SIG-M5 (cell line): ENCODE measurements around the gene TMEM178B.
"Not testable (repeated sequence)": the region's sequence is repeated elsewhere in the genome, so short reads cannot be mapped to it uniquely, and the experiment has no call there.

ENCODE experiments used
- DNase-seq: peaks from one replicate; lab custom pipeline; 2025; lab: John Stamatoyannopoulos, UW

TMEM178B gene

DNA sequence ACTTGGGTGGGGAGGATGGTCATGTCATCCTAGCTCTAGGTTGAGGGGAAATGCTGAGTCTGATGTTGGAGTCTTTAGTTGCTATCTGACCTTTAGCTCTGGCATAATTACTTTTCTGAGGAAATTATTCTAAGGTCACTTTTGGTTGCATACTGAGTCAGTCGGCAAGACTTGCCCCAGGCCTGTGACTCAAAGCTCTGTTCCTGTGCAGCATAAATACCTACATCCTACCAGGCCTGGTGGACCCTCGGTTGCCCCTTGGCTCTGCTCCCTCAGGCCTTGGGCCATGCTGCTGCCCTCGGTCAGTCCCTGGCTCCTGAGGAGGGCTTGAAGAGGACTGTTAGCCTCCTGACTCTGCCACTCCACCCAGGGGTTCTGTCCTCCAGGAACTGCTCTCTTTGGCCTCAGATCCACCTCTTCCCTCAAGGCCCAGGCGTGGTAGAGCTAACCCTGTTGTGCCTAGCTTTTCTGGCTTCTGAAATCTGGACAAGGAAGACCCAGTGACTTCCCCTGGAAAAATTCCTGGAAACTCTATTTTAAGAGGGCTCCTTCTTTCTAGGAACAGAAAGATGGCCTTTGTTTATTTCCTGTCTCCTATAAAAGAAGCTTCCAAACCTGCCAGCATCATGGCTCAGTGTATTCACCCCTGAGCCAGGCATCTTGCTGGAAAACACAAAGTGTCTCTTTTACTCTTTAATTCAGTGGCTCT, 71.2 kb downstream of the TMEM178B start:
- DNase-seq: no peak

DNA sequence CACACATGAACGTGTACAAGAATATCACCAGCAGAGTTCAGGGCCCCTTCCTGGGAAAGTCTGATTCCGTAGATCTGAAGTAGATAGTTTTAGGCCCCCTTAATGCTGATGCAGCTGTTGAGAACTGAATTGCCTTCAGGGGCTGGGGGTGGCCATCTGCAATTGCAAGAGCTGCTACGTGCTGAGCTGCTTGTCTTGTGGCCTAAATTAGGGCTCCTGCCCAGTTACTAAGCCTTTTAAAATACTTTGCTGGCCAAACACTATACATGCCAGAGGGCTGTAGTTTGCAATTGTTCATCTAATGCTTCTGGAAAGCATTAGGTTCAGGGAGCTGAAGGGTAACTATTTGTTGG, 71.7 kb downstream of the TMEM178B start:
- no peak for DNase-seq

DNA sequence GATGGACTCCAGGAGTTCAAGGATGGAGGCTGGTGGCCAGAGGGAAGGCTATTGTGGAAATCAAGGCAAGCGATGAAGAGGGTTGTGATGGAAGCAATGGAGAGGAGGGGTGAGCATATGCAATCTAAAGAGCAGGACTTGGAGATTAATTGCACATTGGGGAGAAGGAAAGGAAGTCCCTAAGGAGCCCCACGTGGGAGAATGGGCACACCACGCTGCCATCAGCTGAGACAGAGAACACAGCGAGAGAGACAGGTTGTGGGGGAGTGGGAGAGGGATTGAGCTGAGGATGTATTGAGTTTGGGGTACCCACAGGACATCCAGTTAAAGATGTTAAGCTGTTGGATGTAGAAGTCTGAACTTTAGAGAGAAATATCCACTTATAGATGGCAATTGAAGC, 73.6 kb downstream of the TMEM178B start:
- no peak for DNase-seq

DNA sequence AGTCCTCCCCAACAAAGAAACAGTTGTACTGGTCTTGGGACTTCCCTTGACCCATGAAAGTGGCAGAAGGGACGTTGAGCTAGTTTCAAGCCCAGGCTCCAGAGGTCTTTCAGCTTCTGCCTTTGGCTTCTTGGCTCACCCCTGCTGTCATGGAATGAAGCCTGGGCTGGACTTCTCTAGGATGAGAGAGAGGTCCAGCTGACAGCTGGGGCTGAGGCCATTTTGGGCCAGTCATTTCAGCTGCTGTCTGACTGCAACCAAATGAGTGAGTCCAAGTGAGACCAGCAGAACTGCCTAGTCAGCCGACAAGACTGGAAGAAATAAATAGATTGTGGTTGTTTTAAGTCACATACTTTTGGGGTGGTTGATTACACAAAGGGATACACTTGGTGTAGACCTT, 76.6 kb downstream of the TMEM178B start:
- DNase-seq: no peak

DNA sequence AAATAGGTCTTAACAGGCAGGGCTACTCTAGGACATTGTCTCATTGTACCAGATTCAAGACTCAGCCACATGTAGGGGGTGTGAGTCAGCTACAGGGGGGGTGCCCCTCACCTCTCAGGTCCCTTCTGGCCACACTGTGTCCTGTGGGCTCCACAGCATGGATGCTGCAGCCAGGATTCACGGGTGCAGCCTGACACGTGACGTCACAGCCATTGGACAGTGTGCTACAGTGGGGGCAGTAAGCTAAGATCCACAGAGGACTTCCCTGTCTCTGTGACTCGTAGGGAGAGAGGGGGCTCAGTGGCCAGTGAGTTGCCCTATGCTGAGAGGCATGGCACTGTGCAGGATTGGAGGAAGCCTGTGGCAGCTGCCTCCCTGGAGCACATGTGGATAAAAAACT, 77.9 kb downstream of the TMEM178B start:
- DNase-seq: no peak

DNA sequence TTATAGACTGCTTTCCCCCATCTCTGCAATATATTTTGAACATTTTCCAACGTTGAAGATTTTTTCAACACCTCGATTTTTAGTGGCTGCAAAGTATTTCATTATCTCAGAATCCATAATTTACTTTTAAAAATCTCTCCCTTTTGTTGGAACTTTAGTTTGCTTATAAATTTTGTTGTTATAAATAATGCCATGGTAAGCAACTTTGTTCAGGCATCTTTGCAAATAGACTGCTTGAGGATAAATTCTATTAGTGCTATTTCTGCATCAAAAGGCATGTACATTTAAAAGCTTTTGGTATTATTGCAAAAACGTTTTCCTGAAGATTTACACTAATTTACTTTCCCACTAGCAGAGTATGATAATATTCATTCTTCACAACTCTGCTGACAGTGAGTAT, 79.4 kb downstream of the TMEM178B start:
- no peak for DNase-seq

DNA sequence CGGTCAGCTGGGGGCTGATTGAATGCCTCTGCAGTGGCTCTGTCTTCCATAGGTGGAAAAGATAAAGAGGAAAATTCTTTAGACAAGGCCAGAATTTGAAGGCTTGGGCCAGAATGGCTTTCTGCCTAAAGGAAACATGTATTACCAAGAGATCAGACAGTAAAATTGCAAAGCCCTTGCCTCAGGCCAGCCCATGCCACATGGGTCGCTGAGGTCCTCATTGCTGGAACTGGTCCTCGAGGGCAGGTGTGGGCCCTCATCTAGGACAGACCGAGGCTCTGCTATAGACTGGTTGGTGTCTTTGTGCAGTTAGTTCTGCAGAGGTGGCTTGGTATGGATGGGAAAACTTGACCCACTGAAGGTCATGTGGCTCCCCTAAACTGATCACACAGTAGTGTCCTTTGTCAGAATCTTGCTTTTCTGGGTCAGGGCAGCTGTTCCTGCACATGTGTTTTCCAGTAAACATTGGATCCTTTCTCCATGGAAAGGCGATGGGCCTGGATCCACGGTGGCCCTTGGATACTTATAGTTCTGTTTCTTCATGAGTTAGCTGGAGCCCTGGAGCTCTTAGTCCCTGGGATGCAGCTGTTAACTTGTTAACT, 80.4 kb downstream of the TMEM178B start:
- no peak for DNase-seq

DNA sequence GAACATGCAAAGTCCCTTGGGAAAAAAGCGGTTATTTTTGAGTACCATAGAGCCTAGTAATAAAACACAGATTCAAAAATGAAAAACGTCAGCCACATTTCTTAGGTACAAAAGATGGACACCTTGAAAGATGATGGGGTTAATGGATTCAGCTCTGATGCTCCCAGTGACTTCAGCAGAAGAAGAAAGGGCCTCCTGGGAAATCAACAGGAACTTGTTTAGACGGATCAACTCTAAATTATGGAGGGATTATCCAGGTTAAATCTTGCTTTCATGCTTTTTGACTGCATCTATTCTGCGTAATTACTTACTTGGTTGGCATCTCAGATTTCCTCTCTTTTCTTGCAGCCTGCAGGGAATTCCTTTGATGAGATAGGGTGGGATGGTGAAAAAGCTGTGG, 82.5 kb downstream of the TMEM178B start:
- DNase-seq: no peak

DNA sequence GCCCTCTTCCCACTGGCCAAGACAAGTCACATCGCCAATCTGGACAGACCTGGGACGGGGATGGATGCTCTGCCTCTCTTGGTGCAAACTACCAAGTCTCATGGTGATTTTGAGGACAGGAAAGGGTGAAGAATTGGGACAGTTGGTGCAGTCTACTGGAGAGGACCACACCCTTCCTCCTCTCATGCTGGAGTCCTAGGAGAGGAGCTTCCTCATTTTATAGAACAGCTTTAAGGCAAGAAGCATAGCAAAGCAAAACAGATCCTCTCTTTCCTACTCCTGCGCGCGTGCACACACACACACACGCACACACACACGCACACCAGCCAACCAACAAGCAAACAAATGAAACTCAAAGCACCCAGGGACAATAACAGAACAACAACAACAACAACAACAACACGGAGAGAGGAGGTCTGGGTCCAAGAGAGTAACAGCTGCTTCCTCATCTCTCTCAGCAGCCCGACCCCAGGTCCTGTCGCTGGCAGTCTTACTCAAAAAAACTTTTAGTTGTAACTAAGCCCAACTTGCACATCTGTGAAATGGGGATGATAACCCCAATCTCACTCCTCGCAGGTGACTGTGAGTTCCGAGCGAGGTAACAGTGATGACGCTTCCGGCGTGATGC, 83.4 kb downstream of the TMEM178B start:
- no peak for DNase-seq

DNA sequence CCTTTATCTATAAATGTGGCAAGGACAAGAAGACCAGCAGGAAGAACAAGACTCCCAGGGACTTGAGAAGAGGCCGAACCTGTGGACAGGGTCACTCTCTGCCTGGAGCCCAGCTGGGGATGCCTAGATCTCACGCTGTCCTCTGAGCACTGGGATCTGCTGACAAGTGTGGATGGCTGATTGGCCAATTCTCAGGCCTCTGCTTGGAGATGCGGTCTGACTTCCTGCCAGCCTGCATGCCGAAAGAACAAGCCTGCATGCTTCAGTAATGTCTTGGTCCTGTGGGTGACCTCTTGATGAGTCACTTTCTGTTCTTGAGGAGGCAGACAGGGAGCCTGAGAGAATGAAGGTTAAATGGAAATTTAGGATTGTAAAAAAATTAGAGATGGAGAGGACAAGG, 84.7 kb downstream of the TMEM178B start:
- no peak for DNase-seq

DNA sequence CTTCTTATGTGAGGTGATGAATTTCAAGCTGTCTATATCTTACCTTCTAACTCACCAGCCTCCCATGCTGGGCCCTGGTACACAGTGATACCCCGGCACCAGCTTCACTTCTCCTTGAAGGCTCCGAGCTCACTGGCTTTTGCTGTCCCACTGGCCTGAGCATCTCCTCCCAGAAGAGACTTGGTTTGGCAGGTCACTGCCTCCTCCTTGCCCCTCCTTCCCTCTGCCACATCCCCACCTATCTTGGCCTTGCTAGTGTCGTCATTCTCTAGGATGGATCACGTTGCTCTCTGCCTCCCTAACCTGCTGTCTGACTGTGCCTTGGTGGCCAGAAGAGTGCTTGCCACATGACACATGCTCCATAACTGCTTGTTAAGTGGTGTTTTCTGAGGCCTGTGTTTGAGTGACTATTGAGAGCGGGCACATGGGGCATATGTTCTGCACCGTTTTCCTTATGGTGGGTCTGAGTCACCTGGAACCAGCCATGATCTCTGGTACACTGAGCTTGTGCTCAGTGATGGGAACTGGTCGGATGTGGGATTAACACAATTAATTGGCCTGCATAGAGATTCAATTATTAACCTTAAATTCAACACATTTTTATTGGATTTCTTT, 86.5 kb downstream of the TMEM178B start:
- DNase-seq: no peak

DNA sequence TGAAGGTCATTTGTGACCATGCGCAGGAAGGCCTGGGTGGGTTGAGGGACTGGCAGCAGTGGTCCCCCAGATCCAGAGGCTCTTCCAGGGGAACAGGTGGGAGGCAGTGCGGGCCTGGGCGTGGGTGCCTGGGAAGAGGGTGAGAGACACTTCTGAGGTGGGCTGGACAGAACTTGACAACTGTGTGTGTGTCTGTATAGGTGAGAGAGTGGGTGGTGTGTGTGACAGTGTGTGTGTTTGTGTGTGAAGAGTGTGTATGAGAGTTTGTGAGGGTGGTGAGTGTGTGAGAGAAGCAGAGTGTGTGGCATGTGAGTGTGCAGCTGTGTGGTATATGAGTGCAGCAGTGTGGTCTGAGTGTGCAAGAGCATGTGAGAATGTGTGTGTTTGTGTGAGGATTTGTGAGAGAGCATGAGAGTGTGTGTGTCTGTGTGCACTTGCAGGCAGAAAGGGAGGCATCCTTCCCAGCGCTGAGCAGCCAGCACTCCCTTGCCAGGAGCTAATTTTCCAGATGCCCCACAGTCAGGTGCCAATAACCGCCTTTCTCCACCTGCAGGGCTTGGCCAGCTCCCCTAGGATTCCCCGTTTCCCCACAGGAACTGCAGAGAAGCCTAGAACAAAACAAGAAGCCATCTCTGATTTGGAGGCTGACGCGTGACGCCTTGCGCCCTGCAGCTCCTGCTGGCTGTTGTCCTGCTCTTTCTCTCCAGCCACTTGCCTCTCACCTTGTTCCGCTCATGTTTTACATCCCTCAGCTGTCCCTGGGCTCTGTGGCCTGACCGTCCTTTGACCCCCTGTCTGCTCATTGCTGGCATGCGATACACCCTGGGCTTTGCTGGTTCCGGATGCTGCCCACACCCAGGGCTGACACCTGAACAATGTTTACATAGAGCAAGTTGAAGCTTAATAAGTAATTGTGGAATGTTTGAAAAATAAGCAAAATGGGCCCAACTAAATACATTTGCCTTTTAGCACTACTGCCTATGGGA, 88.0 kb downstream of the TMEM178B start:
- DNase-seq: no peak

DNA sequence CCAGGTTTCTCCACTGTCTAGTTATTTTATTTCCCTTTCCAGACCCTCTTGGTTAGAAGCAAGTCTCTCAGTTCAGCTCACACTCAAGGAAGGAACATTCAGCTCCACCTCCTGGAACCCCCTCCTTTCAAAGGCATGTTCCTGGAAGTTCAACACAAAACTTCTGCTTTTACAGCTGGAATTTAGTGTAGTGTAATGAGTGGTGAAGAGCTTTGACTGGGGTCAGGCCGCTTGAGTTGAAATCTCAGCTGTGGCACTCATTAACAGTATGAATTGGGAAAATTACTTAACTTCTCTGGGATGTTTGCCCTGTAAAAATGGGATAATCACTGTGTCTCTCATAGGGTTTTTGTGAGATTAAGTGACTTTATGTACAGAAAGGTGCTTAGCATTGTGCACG, 91.7 kb downstream of the TMEM178B start:
- DNase-seq: no peak

DNA sequence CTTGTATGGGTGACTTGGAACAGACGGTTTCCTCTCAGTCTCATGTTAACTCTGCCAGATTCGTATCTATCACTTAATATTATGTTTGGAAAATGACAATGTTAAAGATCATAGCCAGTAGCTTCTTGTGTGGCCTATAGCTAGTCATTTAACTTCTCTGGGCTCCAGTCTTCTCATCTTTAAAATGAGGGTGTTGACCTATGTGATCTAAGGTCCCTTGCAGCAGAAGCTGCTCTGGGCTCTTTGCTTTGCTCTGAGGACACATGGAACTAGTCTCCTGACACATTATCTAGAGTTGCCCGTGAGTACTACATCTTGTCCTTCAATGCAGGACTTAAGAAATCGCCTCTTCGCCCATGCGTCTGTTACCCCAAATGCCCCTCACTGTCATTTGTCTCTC, 93.1 kb downstream of the TMEM178B start:
- DNase-seq: no peak

DNA sequence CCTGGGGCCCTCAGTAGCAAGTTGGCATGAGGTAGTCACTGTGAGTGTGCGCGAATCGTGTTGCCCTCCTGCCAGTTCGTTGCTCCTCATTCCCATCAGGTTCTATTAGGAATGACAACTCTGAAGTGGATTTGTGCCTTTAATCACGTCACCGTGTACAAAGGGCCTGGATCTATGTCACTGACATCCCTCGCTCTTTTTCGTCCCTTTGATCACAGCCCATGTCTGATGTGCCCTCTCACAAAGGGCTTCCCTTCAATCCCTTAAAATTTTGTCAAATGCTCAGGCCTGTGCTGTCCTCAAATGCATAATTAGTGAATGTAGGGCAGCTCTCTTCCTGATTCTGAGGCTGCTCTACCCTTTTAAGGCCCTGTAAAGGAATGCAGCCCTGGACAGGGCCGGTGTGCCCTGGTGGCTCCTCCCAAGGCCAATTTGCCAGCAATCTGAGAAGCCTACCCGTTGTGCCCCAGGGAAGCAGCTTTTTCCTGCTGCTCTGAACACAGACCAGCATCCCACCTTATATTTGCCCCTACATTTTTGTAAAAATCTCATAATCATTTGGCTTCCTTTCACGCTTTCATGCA, 93.6 kb downstream of the TMEM178B start:
- DNase-seq: no peak

DNA sequence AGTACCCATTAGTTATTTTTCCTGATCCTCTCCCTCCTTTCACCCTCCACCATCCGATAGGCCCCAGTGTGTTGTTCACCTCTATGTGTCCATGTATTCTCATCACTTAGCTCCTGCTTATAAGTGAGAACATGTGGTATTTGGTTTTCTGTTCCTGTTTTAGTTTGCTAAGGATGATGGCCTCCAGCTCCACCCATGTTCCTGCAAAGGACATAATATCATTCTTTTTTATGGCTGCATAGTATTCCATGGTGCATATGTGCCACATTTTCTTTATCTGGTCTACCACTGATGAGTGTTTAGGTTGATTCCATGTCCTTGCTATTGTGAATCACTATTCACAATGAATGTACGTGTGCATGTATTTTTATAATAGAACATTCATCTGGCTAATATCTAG, 95.3 kb downstream of the TMEM178B start:
- DNase-seq: not testable (repeated sequence)

DNA sequence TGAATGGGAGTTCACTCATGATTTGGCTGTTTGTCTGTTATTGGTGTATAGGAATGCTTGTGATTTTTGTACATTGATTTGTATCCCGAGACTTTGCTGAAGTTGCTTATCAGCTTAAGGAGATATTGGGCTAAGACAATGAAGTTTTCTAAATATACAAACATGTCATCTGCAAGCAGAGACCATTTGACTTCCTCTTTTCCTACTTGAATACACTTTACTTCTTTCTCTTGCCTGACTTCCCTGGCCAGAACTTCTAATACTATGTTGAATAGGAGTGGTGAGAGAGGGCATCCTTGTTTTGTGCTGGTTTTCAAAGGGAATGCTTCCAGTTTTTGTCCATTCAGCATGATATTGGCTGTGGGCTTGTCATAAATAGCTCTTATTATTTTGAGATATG, 101.9 kb downstream of the TMEM178B start:
- not testable (repeated sequence) for DNase-seq

DNA sequence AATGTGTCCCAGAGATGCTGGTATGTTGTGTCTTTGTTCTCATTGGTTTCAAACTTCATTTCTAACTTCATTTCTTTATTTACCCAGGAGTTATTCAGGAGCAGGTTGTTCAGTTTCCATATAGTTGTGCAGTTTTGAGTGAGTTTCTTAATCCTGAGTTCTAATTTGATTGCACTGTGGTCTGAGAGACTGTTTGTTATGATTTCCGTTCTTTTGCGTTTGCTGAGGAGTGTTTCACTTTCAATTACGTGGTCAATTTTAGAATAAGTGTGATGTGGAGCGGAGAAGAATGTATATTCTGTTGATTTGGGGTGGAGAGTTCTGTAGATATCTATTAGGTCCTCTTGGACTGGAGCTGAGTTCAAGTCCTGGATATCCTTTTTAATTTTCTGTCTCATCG, 103.3 kb downstream of the TMEM178B start:
- DNase-seq: not testable (repeated sequence)

DNA sequence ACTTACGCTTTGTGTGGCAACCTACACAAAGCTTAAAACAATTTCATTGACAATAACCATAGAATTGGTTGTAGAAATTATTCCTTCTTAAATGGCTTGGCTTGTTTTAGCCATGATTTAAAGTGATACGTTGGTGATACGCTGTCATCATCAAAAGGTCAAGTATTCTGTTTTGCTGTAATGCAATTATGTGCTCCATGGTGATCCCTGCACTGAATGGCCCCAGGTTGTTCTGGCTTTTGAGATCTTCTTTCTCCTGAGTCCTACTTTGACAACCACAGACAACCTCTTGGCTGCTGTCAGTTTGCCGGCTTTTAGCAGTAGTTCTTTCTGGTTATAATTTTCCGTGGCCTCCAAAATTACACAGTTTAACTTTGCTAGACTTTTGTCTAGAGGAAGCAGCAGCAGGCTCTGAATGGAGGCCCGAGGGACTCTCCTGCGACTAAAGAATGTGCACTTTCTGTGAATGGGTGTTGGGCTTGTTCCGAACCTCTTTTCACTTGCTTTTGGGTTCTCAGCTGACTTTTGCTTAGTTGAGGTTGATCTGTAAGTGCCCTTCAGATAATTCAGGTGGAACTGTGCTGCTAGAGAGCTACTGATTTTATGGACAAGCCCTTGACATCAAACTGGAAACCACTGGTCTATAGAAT, 104.7 kb downstream of the TMEM178B start:
- no peak for DNase-seq

DNA sequence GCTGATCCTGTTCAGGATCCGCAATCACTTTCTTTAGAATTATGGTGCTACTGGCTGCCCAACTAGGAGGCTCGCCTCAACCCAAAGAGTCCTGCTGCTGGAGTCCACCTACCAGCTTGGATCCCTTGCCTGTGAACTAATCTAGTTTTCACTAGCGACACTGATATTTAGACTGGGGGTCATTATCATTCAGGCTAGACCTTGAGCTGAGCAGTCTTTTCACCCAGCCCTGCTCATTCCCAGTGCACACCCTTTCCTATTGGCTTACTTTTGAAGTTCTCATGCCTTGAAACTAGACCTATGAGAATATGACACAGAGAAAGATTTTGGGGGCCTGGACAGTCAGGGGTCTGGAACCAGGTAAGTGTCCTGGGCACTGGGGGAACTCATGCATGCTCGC, 107.9 kb downstream of the TMEM178B start:
- no peak for DNase-seq

DNA sequence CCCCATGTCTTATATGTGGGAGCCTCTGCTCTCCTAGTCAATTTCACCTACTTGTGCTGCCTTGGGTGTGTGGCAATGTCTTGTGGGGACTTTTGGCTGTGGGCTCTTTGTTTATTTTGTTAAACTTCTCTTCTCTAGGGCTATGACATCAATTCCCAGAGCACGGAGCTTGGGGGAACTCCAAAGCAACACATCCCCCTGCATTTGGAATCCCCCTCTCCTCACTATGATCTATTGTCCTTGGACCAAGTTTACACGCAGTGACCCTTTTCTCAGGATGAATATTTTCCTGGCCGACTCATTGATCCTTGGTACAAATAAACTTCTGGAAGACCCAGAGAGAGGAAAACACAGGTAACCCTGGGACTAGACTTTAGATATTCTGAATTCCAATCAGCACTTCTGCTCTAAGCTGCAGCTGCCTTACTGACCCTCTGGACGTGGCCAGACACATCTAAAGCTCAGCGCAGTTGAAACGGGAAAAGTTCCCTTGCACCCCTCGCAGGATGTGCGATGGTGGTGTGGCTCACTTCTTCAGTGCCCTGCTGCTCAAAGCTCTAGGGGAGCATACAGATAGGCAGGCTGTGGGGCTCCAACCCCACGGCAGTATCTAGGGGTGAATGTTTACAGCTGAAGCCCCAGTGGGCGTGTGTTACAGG, 110.8 kb downstream of the TMEM178B start:
- DNase-seq: no peak
